ENCODE measurements around the gene ST6GALNAC3. TPM values are rescaled to one million over a fixed set of nuclear protein-coding genes. Genes with fewer than 3 reads are reported as not detected.

Gene ST6GALNAC3
- total and polyA plus RNA-seq, 2 donors from 2014 or later = 8.8 to 15.8 TPM

- no peak overlapping the region for H3K27ac ChIP-seq (ENCODE audit: low read depth in 2 of 2, low read length in 2 of 2)
These were observed 67.4 kb downstream of the ST6GALNAC3 start for GRCh38 chr1:76141929-76142328.

GRCh38 chr1:76142771-76143540 is 68.4 kb downstream of the ST6GALNAC3 start:
- no peak overlapping the region for H3K9ac ChIP-seq (ENCODE audit: low read length in 3 of 3)
- H3K4me3 ChIP-seq (ENCODE audit: low read length in 3 of 3) = no peak overlapping the region
- H3K27ac ChIP-seq (ENCODE audit: low read depth in 2 of 2, low read length in 2 of 2) = no peak overlapping the region
- no peak for FAIRE-seq
- H3K27me3 ChIP-seq (ENCODE audit: control insufficient read depth, insufficient read depth, low read length) = no peaks in the 10 kb centered on the region
- TF ChIP-seq, protein P1, sequence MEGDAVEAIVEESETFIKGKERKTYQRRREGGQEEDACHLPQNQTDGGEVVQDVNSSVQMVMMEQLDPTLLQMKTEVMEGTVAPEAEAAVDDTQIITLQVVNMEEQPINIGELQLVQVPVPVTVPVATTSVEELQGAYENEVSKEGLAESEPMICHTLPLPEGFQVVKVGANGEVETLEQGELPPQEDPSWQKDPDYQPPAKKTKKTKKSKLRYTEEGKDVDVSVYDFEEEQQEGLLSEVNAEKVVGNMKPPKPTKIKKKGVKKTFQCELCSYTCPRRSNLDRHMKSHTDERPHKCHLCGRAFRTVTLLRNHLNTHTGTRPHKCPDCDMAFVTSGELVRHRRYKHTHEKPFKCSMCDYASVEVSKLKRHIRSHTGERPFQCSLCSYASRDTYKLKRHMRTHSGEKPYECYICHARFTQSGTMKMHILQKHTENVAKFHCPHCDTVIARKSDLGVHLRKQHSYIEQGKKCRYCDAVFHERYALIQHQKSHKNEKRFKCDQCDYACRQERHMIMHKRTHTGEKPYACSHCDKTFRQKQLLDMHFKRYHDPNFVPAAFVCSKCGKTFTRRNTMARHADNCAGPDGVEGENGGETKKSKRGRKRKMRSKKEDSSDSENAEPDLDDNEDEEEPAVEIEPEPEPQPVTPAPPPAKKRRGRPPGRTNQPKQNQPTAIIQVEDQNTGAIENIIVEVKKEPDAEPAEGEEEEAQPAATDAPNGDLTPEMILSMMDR (IDR thresholded peaks at IDR 0.05; ENCODE audit: borderline replicate concordance, extremely low read depth, insufficient read depth) = no peak
- no peaks in the 10 kb centered on the region for H3K9me3 ChIP-seq (ENCODE audit: control insufficient read depth in 2 of 3, insufficient read depth in 1 of 3, low read length in 3 of 3)
- peak in 1 of 5 donors; percentile 27 for DNase-seq
- no peaks in the 10 kb centered on the region for H3K36me3 ChIP-seq (ENCODE audit: control insufficient read depth in 2 of 3, insufficient read depth in 3 of 3, low read length in 3 of 3)
- peaks cover 0 to 2% (median 0%) of the 10 kb centered on the region in 3 donors for H3K4me1 ChIP-seq (ENCODE audit: control insufficient read depth in 2 of 3, insufficient read depth in 2 of 3, low read depth in 1 of 3, low read length in 3 of 3)
- intact Hi-C loops (cut with DNase I) = no loop called here

More at GRCh38 chr1:76141929-76142328, 67.4 kb downstream of the ST6GALNAC3 start:
- DNase-seq = no peak
- FAIRE-seq = no peak
- H3K4me1 ChIP-seq (ENCODE audit: control insufficient read depth in 2 of 3, insufficient read depth in 2 of 3, low read depth in 1 of 3, low read length in 3 of 3) = peaks cover 0 to 2% (median 0%) of the 10 kb centered on the region in 3 donors
- TF ChIP-seq, protein P1 (IDR thresholded peaks at IDR 0.05; ENCODE audit: borderline replicate concordance, extremely low read depth, insufficient read depth) = no peak
- no peak overlapping the region for H3K9ac ChIP-seq (ENCODE audit: low read length in 3 of 3)
- no peaks in the 10 kb centered on the region for H3K9me3 ChIP-seq (ENCODE audit: control insufficient read depth in 2 of 3, insufficient read depth in 1 of 3, low read length in 3 of 3)
- intact Hi-C loops (cut with DNase I) = no loop called here
- no peak overlapping the region for H3K4me3 ChIP-seq (ENCODE audit: low read length in 3 of 3)
- H3K36me3 ChIP-seq (ENCODE audit: control insufficient read depth in 2 of 3, insufficient read depth in 3 of 3, low read length in 3 of 3) = no peaks in the 10 kb centered on the region
- H3K27me3 ChIP-seq (ENCODE audit: control insufficient read depth, insufficient read depth, low read length) = no peaks in the 10 kb centered on the region

DNA sequence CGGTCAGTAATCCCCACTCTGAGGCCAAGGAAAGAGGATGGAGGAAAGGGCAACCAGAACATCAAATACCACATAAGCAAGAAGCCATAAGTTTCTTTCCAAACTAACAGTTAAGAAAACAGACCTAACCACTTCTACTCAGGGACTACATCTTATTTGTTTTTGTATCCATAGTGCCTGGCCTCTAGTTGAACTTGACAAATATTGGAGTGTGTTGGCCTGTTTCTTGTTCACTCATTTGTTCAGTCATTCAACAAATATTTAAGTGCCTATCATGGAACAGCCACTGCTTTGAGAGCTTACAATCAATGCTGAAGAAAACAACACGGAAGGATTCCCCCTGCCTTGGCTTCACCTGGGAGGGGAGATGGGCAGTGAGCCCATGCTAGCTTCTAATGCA is 69.7 kb downstream of the ST6GALNAC3 start:
- Histone ChIP-seq H3K9me3 (ENCODE audit: control insufficient read depth in 2 of 3, insufficient read depth in 1 of 3, low read length in 3 of 3) (no peaks in the 10 kb centered on the region), H3K27ac (ENCODE audit: low read depth in 2 of 2, low read length in 2 of 2) (no peak overlapping the region), H3K36me3 (ENCODE audit: control insufficient read depth in 2 of 3, insufficient read depth in 3 of 3, low read length in 3 of 3) (no peaks in the 10 kb centered on the region), H3K27me3 (ENCODE audit: control insufficient read depth, insufficient read depth, low read length) (no peaks in the 10 kb centered on the region), H3K4me3 (ENCODE audit: low read length in 3 of 3) (no peak overlapping the region), H3K4me1 (ENCODE audit: control insufficient read depth in 2 of 3, insufficient read depth in 2 of 3, low read depth in 1 of 3, low read length in 3 of 3) (peaks cover 0 to 2% (median 0%) of the 10 kb centered on the region in 3 donors), H3K9ac (ENCODE audit: low read length in 3 of 3) (no peak overlapping the region)
- FAIRE-seq = no peak
- TF ChIP-seq, protein P1 (IDR thresholded peaks at IDR 0.05; ENCODE audit: borderline replicate concordance, extremely low read depth, insufficient read depth) = no peak
- intact Hi-C loops (cut with DNase I) = no loop called here
- DNase-seq = peak in 1 of 5 donors; percentile 53

Data from kidney (tissue), 14 donors.